ENCODE measurements around the gene SLC4A5. TPM values are rescaled to one million over a fixed set of nuclear protein-coding genes. Genes with fewer than 3 reads are reported as not detected.

The SLC4A5 gene
- total RNA-seq, 1 experiment from 2014 or later, result 1.8 TPM

- Mint-ChIP-seq H3K4me1 (no peaks in the 10 kb centered on the region), H3K27ac (no peak overlapping the region), H3K27me3 (ENCODE audit: low read depth) (peaks cover 3% of the 10 kb centered on the region), H3K9me3 (no peaks in the 10 kb centered on the region), H3K36me3 (no peaks in the 10 kb centered on the region), H3K4me3 (no peak overlapping the region)
- no peak for TF ChIP-seq ATF1 (CRISPR knock-in tag; IDR thresholded peaks at IDR 0.05)
- no peak for TF ChIP-seq ZBTB21 (CRISPR knock-in tag; IDR thresholded peaks at IDR 0.05; ENCODE audit: borderline replicate concordance)
- CTCF ChIA-PET, result interaction anchor here (2.4 kb wide), 1 partner anchor 45 kb away, joined by 12 read pairs; no protein-coding TSS in a partner anchor
- ATAC-seq, result peak; percentile 50
- no peak for DNase-seq (ENCODE audit: low spot score)
- POLR2A ChIA-PET, result no interaction called here
Observed at GRCh38 chr2:74290066-74290465, 53.1 kb downstream of the SLC4A5 start.

- POLR2A ChIA-PET, result no interaction called here
- no peaks in the 10 kb centered on the region for H3K9me3 Mint-ChIP-seq
- H3K27ac Mint-ChIP-seq, result no peak overlapping the region
- ATAC-seq (no peak), DNase-seq (ENCODE audit: low spot score) (no peak)
- CTCF ChIA-PET, result interaction anchor here (2.1 kb wide), 1 partner anchor 48 kb away, joined by 8 read pairs; no protein-coding TSS in a partner anchor
- no peak for TF ChIP-seq NFYB (CRISPR knock-in tag; conservative IDR thresholded peaks at IDR 0.05; ENCODE audit: low read depth)
- TF ChIP-seq USF1 (CRISPR knock-in tag; IDR thresholded peaks at IDR 0.05), result no peak
- no peak for TF ChIP-seq ERG (CRISPR knock-in tag; IDR thresholded peaks at IDR 0.05)
- no peak for TF ChIP-seq MXD4 (CRISPR knock-in tag; IDR thresholded peaks at IDR 0.05; ENCODE audit: borderline replicate concordance)
- no peak for TF ChIP-seq PRDM15 (CRISPR knock-in tag; IDR thresholded peaks at IDR 0.05)
- no peak for TF ChIP-seq PREB (CRISPR knock-in tag; IDR thresholded peaks at IDR 0.05; ENCODE audit: borderline replicate concordance)
- TF ChIP-seq ZNF423 (CRISPR knock-in tag; IDR thresholded peaks at IDR 0.05), result no peak
- TF ChIP-seq MAX (CRISPR knock-in tag; IDR thresholded peaks at IDR 0.05), result no peak
- no peak for TF ChIP-seq E2F5 (CRISPR knock-in tag; IDR thresholded peaks at IDR 0.05)
- no peak for TF ChIP-seq TCF7 (CRISPR knock-in tag; IDR thresholded peaks at IDR 0.05; ENCODE audit: low read depth)
- TF ChIP-seq IRF2 (CRISPR knock-in tag; IDR thresholded peaks at IDR 0.05; ENCODE audit: borderline replicate concordance, low read depth), result no peak
- TF ChIP-seq GABPB1 (CRISPR knock-in tag; IDR thresholded peaks at IDR 0.05), result no peak
- no peak for TF ChIP-seq CDX4 (CRISPR knock-in tag; IDR thresholded peaks at IDR 0.05; ENCODE audit: borderline replicate concordance)
- no peak for TF ChIP-seq E2F1 (CRISPR knock-in tag; IDR thresholded peaks at IDR 0.05)
- TF ChIP-seq FOXK1 (CRISPR knock-in tag; IDR thresholded peaks at IDR 0.05), result no peak
- TF ChIP-seq EMX1 (CRISPR knock-in tag; IDR thresholded peaks at IDR 0.05), result no peak
- no peak for TF ChIP-seq ESRRA (CRISPR knock-in tag; IDR thresholded peaks at IDR 0.05; ENCODE audit: borderline replicate concordance)
- TF ChIP-seq RORB (CRISPR knock-in tag; IDR thresholded peaks at IDR 0.05), result no peak
- no peak overlapping the region for H3K4me3 Mint-ChIP-seq
- H3K27me3 Mint-ChIP-seq (ENCODE audit: low read depth), result peaks cover 3% of the 10 kb centered on the region
- H3K36me3 Mint-ChIP-seq, result no peaks in the 10 kb centered on the region
- H3K4me1 Mint-ChIP-seq, result no peaks in the 10 kb centered on the region
Observed at GRCh38 chr2:74286725-74287124, 56.5 kb downstream of the SLC4A5 start.
